HG02973 (cell line): ENCODE results near the gene CFAP299.

Source experiments
- ATAC-seq: cut with Tn5 transposase; IDR thresholded peaks from one replicate; pipeline ENCODE4 v1.9.1; 2021; ENCODE audit warnings: moderate library complexity; ENCODE audit not compliant: unreplicated experiment

CFAP299 gene

DNA sequence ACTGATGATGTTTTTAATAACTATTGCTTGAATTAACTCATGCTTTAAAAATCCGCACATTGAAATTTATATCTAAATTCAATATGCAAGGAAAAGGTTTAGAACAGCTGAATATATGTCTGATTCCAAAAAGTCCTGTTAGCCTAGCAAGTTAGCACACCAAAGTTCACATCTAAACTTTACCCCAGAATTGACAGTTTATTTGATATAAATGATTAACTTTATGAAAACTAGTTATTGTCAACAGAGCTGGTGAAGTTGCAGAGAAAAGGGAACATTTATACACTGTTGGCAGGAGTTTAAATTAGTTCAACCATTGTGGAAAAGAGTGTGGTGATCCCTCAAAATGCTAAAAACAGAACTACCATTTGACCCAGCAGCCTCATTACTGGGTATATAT, 574.4 kb downstream of the CFAP299 start:
- ATAC-seq, result no peak

DNA sequence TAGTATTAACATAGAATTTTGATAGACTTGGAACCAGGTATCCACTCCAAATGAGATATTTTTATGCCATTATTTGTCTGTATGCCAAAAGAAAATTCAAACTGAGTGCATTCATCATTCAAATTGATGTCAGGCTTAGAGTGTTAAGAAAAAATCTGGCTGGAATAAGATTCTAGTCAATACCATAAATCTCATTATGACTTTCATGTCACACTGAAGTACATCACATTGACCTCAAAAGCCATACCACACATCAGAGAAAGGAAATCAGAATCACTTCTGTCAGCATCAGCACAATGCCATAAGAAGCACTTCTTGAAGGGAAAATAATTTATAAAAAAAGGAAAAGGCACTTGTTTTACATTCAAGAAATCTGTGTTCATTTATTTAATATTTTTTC, 575.9 kb downstream of the CFAP299 start:
- ATAC-seq, result peak; percentile 58

DNA sequence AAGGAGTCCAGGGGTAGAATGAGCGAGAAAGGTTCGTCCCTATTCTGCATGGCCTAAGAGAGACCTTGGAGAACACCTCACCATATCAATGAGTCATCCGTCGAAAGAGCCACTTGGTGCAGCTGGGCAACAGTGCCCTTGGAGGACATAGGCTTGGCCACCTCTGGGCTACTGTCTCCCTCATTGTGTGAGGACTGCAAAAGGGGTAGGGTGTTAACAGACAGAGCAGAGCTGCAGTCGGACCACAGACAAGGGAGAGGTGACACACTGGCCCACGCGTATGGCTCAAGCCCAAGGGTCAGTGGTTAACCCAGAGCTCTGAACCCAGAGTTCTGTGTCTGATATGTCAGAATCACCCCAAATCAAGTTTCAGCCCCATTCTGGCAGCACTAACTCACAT, 576.8 kb downstream of the CFAP299 start:
- ATAC-seq, result no peak

DNA sequence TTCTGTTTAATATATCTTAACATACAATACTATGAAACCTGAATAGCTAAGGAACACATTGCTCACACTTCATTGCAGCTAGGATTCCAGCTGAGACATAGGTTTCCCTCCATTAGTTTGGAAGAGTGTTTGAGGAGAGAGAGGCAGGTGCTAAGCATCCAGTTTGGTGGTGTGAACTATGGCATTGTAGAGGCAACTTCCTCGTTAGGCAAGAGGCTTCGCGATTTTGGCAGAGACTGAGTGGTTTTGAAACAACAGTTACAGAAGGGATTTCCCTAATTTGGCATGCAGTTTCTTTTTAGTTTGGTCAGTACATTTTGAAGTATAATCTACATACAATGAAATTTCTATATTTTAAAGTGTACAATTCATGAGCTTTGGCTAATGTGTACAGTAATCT, 577.9 kb downstream of the CFAP299 start:
- peak; percentile 76 for ATAC-seq

DNA sequence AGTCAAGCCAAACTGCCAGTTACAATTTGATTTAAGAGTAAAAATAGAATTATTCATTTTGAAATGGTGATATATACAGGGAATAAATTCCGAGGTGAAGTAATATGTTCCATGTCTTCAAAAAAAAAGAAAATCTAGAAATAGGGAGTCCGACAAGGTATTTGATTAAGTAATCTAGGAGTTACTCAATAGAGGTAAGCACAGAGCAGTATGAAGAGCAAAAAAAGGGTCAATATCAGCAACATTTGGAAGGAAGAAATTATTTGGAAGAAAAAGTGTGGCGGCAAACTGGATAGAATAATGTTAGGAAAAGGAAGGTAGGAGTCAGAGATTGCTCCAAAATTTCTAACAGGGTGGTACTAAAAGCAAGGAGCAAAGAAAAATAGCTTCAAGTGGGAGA, 581.2 kb downstream of the CFAP299 start:
- no peak for ATAC-seq

DNA sequence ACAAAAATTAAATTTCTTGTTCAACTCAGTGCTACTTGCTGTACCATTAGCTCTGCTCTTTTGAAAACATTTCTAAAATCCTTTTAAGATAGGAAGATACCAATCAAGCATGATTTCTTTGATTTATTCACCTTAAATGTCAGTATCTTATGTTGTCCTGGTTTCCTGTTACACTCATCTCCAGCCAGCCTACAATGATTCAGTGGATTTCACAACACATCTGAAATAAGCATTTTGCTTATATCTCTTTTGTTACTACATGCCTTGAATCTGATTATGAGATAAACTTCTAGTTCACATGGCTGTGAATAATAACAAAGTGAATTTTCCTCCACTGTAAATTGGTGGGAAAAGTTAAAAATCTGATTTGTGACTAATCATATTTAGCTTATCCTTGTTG, 582.5 kb downstream of the CFAP299 start:
- no peak for ATAC-seq

DNA sequence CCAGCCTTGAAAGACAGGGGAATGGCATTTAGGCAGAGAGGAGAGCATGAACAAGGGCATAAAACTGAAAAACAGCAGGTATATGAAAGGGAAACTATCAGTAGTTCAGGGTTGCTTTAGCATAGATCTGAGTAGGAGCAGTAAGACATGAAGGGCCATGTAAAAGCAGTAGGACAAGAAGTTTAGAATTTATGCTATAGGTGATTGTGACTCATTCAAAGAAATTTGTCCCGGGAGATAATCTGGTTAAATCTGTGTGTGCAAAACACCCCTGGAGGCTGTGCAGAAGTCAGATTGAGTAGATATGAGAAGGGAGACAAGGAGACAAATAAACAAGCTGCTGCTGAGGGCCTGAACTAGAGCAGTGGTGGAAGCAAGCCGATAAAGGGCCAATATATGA, 585.9 kb downstream of the CFAP299 start:
- no peak for ATAC-seq

DNA sequence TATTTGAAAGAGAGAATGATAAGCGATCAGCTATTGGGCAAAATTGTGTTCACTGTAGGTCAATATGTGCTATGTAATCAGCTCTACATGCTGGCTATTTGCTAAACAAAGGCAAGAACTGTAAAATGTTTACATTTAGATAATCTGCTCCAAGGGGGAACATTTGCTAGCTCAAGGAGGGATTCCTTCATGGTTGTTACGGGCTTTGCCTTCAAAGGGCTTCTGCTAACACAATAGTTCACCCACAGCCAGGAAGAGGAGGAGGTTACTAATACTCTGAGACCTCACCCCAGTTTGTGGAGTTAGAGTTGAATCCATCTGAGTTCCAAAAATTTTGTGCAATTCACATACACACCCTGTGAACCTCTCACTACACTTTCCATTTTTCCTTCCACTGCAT, 587.4 kb downstream of the CFAP299 start:
- no peak for ATAC-seq

DNA sequence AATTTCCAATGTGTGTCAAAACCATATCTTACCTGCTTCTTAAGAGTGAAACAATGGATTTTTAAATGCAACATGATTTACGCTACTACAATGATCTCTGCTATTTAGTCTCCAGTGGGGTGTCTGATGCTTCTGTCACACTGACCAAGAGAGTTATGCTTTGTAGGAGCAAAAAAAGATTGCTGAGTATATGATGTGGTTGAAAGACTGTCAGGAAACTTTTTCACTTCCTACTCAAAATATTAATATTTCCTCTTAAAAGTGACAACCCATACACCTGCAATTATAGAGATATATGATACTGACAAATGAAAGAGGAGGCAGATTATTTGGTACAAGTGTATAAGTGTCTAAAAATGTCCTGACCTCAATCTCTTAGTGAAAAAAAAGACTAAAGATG, 589.8 kb downstream of the CFAP299 start:
- no peak for ATAC-seq

DNA sequence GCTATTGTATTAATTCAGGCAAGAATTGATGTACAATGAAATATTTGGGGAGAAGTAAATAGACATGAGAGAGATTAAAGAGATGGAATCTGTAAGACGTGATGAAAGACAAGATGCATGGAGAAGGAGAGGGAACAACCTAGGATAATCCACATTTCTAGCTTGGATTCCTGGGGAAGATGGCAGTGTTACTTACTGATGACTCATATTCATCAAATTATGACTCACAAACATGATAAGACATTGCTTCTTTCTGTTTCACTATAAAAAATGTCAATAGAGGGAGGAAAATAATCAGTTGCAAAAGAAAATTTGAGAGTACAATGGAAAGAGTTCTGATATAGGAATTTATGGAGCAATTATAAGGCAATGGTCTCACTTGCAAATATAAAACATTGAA, 590.9 kb downstream of the CFAP299 start:
- no peak for ATAC-seq

DNA sequence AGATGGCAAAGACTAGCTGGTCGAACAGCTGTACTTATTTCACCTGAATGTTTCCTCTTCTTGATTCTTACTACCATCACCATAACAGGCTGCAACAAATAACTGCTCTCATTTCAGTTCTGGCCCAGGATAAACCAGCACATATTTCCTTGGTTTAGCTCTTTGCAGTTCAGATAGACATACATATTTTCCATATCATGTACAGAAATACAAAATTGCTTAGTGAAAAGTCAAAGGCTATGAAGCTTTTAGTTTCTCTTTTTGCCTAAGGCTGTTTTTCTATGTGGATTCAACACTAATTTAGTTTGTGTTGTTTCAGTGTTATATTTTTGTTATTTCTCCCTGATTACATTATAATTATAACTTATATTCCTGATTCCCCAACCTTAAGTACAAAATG, 591.4 kb downstream of the CFAP299 start:
- no peak for ATAC-seq

DNA sequence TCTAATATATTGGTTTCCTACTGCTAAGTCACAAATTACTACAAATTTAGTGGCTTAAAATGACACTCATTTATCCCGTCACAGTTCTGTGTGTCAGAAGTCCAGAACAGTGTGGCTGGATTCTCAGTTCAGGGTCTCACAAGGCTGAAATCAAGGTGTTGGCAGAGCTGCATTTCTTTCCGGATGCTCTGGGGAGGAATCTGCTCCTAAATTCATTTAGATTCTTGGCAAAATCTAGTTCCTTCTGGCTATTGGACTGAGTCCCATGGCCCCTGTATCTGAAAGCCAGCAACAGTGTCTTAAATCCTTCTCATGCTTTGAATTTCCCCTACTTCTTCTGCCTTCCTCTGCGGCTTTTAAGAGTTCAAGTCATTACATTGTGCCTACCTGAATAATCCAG, 591.9 kb downstream of the CFAP299 start:
- no peak for ATAC-seq

DNA sequence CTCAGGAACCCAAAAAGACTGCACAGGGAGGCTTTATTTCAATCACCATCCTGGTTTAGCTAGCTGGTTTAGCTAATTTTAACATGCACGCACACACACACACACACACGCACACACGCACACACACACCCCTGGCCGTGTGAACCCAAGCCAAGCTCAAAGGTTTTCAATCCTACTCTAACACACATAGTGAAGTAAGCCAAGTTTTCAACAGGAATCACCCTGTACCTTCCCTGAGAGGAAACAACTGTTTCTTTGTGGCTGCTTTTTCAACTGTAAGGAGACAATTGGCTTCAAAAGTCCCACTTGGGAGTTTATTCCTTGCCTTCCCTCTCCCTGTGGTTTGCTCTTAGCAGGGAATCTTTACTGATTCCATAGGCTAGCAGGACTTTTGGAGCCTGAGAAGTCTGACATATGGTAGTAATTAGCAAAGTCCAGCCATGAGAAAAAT, 596.1 kb downstream of the CFAP299 start:
- no peak for ATAC-seq

DNA sequence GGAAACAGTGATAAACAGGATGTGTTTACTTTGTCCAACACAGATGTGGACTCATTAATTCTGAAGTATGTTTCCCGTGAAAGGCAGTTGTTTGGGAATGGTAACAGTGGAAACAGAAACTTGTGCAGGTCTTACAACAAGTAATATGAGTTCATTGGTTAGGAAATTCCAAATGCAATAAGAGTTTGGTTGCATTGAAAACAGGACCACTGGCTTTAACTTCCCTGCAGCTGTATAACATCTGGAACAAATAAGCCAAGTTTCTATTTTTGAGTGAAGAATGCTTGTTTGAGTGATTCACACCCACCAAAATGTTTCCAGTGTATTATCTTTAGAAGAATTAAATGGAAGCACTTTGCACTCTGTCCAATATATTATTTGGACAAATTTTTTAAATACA, 612.6 kb downstream of the CFAP299 start:
- no peak for ATAC-seq

DNA sequence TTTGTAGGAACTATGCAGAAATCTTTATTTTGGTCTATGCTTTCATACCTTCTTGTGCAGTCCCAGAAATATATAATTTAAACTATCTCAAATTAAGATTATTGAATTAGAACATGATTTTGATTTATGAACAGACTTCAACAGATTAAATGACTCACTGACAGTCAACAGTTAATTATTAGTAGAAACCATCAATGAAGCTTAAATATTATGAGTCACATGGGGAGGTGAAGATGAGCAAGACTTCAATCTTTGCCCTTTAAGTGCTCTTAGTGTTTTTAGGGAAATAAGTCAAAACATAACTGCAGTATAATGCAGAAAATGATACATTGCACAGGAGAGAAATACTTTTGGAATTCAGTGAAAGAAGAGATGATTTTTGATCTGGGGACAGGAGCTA, 613.5 kb downstream of the CFAP299 start:
- no peak for ATAC-seq

DNA sequence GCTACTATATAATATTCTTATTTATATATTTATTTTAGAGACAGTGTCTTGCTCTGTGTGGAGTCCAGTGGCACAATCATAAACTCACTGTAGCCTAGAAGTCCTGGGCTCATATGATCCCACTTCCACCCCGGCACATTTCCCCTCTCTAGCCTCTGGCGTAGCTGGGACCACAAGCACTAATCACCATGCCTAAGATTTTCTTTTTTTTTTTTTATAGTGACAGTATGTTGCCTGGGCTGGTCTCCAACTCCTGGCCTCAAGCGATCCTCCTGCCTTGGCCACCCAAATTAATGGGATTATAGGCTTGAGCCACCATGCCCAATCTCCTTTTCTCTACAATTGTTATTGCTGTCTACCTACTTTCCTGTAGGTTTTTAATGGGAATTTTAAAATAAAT, 620.9 kb downstream of the CFAP299 start:
- no peak for ATAC-seq

DNA sequence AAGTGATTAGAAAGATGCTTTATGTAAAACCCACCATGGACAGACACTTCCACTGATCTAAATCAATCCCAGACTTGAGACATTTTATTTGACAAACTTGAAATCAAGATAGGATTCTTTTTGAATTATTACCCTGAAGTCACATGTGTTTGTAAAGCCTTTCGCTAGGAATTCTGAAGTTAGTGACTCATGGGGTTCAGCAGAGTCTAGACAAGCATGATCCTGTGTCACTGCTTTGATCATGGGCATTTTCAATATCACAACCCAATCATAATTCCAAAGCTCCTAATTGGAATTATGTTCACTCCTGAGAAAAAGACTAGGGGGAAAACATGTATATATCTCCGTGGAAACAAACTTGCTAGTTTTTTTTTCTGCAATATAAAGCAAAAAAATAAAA, 627.5 kb downstream of the CFAP299 start:
- ATAC-seq, result no peak

DNA sequence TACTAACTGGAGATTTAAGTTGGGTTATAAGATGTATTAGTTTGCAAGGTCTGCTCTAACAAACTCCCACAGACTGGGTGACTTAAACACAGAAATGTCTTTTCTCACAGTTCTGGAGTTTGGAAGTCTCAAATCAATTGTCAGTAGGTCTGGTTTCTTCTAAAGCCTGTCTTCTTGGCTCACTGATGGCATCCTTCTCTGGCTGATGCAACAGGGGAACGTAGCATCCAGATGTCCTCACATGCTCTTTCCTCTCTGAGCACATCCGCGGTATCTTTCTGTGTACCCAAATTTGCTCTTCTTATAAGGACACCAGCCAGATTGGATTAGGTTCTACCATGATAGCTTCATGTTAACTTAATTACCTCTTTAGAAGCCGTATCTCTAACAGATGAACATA, 631.8 kb downstream of the CFAP299 start:
- no peak for ATAC-seq

DNA sequence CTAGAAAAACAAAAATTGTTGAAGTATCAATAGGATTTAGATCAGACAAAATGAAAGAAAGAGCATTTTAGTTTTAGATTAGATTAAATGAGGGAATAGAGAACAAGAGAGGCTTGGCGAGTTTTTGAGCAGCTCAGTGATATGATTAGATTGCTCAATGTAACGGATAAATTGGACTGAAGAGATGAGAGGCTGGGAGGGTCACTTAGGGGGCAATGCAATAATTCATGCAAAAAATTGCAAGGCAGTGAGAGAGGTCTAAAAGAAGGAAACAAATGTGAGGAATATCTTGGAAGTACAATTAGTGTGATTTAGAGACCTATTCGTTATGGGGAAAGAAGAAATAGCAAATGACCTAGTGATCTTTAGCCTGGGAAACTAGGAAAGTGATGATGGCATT, 644.7 kb downstream of the CFAP299 start:
- ATAC-seq, result no peak

DNA sequence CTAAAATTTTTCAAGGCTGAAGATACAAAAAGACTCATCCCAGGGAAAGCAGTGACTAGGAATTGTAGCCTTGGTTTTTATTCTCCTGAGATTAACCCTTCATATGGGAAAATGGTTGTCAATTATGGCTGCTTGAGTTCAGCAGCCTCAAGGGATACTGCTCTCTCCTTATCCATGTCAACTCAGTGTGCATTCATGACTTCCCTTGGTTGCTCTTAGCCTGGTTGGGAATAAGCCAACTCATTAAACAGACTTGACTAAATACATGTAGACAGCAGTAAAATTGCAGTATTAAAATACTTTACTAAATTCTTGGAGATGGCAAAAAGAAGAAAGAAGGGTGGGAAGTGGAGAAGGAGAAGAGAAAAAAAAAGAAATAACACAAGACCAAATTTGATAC, 650.5 kb downstream of the CFAP299 start:
- no peak for ATAC-seq

DNA sequence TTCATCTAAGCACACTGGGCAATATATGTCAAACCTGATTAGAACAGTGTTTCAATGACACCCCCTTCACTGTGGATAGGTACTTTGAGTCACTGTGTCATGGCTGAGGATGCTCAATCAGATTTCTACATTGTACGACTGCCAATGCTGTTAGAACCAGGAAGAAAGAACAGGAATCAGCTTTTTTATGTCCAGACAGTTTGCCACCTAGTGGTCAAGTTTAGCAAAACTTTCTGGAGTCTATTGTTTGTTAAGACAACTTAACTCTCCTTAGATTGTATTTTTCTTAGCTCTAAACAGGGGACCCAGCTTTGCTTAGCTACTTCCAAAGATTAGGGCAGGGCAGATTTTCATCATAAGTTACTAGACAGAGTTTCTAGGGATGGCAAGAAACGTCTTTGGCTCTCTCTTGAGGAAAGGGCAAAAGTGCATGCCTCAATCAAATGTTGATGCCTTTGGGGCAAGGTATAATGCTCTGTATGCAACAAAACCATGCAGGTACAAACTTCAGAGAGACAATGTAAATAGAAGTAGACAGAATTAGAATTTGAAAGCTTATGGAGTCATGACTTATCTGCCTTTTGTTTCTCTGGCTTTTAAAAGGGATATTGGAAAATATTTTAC, 654.5 kb downstream of the CFAP299 start:
- no peak for ATAC-seq

DNA sequence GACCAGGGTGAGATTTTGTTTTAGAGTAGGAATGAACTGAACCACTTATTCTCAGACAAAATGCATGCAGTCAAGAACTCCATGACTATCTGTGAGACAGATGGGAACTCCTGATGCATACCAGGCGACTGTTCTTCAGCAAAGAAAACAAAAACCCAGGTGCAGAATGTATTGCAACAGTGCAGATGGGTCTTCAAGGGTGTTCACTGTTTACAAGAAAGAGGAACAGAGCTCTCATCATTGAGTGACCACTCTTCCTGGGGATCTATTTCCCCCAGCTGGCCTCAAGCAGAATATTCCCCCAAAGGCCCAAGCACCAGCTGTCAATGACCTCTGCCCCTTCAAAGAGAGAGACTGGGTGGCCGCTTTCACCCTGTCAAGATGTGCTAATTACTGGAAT, 655.3 kb downstream of the CFAP299 start:
- no peak for ATAC-seq

DNA sequence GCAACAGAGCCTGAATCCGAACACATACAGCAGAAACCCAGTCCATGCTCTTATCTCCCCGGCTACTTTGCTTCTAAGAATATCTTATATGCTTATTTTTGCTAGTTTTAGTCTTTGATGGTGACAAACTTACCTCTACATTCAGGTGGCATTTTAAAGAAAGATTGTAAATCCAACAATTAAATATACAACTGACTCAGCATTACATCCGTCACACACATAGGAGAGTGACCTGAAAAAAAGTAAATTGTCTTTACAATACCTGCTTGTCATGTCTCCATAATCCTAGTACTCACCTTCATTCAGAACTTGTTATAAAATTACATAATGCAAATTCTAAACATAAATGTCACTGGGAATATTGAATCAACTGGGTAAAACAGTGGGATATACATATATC, 664.4 kb downstream of the CFAP299 start:
- ATAC-seq, result no peak
